Left cardiac atrium (tissue), 4 donors: ENCODE data around the gene SIRT7. TPM values are rescaled to one million over a fixed set of nuclear protein-coding genes. Genes with fewer than 3 reads are reported as not detected.

Experiments
- ATAC-seq, 2 donors: fragments of 200-7000 bp; cut with Tn5 transposase; one replicate each; pipeline ENCODE4 v1.9.1; 2020; ENCODE audit warnings: mild to moderate bottlenecking in 2 of 2, moderate library complexity in 2 of 2
- DNase-seq: peaks from one replicate; pipeline ENCODE4 v3.0.0-alpha.2; 2020
- intact Hi-C, 2 donors: fragments of 100-400 bp; cut with DNase I; formaldehyde crosslinking; loops; one replicate each; pipeline versions ENCODE4 v1.14.1 to v1.15.1; 2022 to 2023
- total RNA-seq, 2 donors: library from RNA; stranded (reverse); fragmentation: NEBNext Ultra II Directional; extraction: Animal tissue kit (Norgen Biotek cat#: 25700); gene quantifications; one replicate each; pipeline ENCODE4 v1.2.1, GENCODE V29; 2021
- donor health status: DM: no; HTN: yes; CAD: no.
- donor health status: DM: no; HTN: yes; CAD: no; lungs with severe emphysema.
- donor health status: DM: yes; HTN: yes; CAD: no.
- donor health status: Dilated cardiomyopathy.

The SIRT7 gene
- total RNA-seq, 2 donors from 2014 or later = 8.9 to 9.2 TPM

- ATAC-seq (no peak), DNase-seq (no peak)
- intact Hi-C loops = no loop called here
Observed at GRCh38 chr17:81879121-81879520, 38.9 kb downstream of the SIRT7 start.

GRCh38 chr17:81878294-81878693, 39.7 kb downstream of the SIRT7 start:
- intact Hi-C loops = no loop called here
- no peak for ATAC-seq
- DNase-seq = no peak

- ATAC-seq (no peak), DNase-seq (no peak)
- intact Hi-C loops = no loop called here
Observed at GRCh38 chr17:81877569-81877968, 40.4 kb downstream of the SIRT7 start.

GRCh38 chr17:81871387-81872230, 46.4 kb downstream of the SIRT7 start:
- ATAC-seq = peak; percentile 28 to 53
- DNase-seq = peak; percentile 97
- intact Hi-C loops = no loop called here

- peak; percentile 43 for DNase-seq
- intact Hi-C loops = no loop called here
- peak; percentile 53 to 82 for ATAC-seq
Observed at GRCh38 chr17:81870981-81871386, 47.0 kb downstream of the SIRT7 start, which contains the start of gene ARHGDIA. TSS of gene ARHGDIA (minus strand) at chr17:81871337. CDS start at chr17:81869930, 1,407 bp downstream.

- DNase-seq (peak; percentile 63), ATAC-seq (peak; percentile 2 to 3)
- intact Hi-C loops = no loop called here
Observed at GRCh38 chr17:81870131-81870980, 47.6 kb downstream of the SIRT7 start.

- DNase-seq = peak; percentile 62
- intact Hi-C loops = no loop called here
- peak; percentile 13 to 18 for ATAC-seq
Observed at GRCh38 chr17:81869221-81870130, 48.5 kb downstream of the SIRT7 start.

GRCh38 chr17:81868674-81869220, 49.2 kb downstream of the SIRT7 start:
- ATAC-seq = peak in 1 of 2 donors; percentile 23
- intact Hi-C loops = no loop called here
- DNase-seq = peak; percentile 70

- intact Hi-C loops = no loop called here
- DNase-seq = no peak
Observed at GRCh38 chr17:81867991-81868673, 49.8 kb downstream of the SIRT7 start.

GRCh38 chr17:81867170-81867990, 50.6 kb downstream of the SIRT7 start:
- DNase-seq = peak; percentile 57
- intact Hi-C loops = no loop called here
- ATAC-seq = peak in 1 of 2 donors; percentile 0

More at GRCh38 chr17:81867991-81868673, 49.8 kb downstream of the SIRT7 start:
- ATAC-seq = peak in 1 of 2 donors; percentile 0

- DNase-seq = peak; percentile 24
- intact Hi-C loops = no loop called here
- no peak for ATAC-seq
Observed at GRCh38 chr17:81866440-81867169, 51.4 kb downstream of the SIRT7 start.

- intact Hi-C loops = no loop called here
- DNase-seq (peak; percentile 57), ATAC-seq (peak in 1 of 2 donors; percentile 0)
Observed at GRCh38 chr17:81865733-81866439, 52.1 kb downstream of the SIRT7 start.

- intact Hi-C loops = no loop called here
- no peak for DNase-seq
- ATAC-seq = no peak
Observed at GRCh38 chr17:81865358-81865732, 52.6 kb downstream of the SIRT7 start.

- DNase-seq = no peak
- intact Hi-C loops = no loop called here
Observed at GRCh38 chr17:81863833-81864768, 53.9 kb downstream of the SIRT7 start.

GRCh38 chr17:81863123-81863675, 54.8 kb downstream of the SIRT7 start:
- DNase-seq (no peak), ATAC-seq (no peak)
- intact Hi-C loops = no loop called here

More at GRCh38 chr17:81863833-81864768, 53.9 kb downstream of the SIRT7 start:
- no peak for ATAC-seq
